Gastroesophageal sphincter (tissue), 4 donors: ENCODE data around the gene MKNK2. TPM values are rescaled to one million over a fixed set of nuclear protein-coding genes. Genes with fewer than 3 reads are reported as not detected.
A peak's percentile ranks its signal among the peaks of the same experiment; 100 is the strongest.

Experiments
- ATAC-seq: fragments of 150-250 bp; one replicate; pipeline ENCODE4 v1.9.1; 2016; ENCODE audit warnings: mild to moderate bottlenecking, moderate library complexity
- H3K27ac ChIP-seq, 4 donors: fragments of 200-600 bp; sonication (generic) in 3 of 4; 1 replicate in 3 of 4; 2 replicates in 1 of 4; pipeline ENCODE4 v1.5.1; 2016 to 2019
- H3K27me3 ChIP-seq: fragments of 200-600 bp; sonication (generic); one replicate; pipeline ENCODE4 v1.5.1; 2019
- H3K36me3 ChIP-seq, 2 donors: fragments of 200-600 bp; sonication (generic); one replicate each; pipeline ENCODE4 v1.5.1; 2019; ENCODE audit warnings: control low read depth in 1 of 2
- H3K4me1 ChIP-seq, 3 donors: fragments of 200-600 bp; sonication (generic); 1 replicate in 2 of 3; 2 replicates in 1 of 3; pipeline ENCODE4 v1.5.1; 2016 to 2019; ENCODE audit warnings: control low read depth in 2 of 3
- H3K4me3 ChIP-seq, 2 donors: fragments of 200-600 bp; sonication (generic); one replicate each; pipeline ENCODE4 v1.5.1; 2019; ENCODE audit warnings: mild to moderate bottlenecking in 1 of 2, moderate library complexity in 1 of 2
- H3K9me3 ChIP-seq, 3 donors: fragments of 200-600 bp; sonication (generic); one replicate each; pipeline ENCODE4 v1.5.1; 2017 to 2019; ENCODE audit warnings: control low read depth in 2 of 3
- CTCF ChIP-seq, 4 experiments: fragments of 200-600 bp in 2 of 4; fragments of 450-650 bp in 2 of 4; sonication (generic) in 1 of 4; IDR thresholded peaks; one replicate each; pipeline ENCODE4 v1.5.1; 2017 to 2019; ENCODE audit warnings: antibody characterized with exemption in 4 of 4, mild to moderate bottlenecking in 2 of 4, moderate library complexity in 2 of 4
- EP300 ChIP-seq: sonication (generic); formaldehyde crosslinking; IDR thresholded peaks from one replicate; pipeline ENCODE4 v1.6.1; 2017; ENCODE audit warnings: antibody characterized with exemption, mild to moderate bottlenecking
- POLR2A ChIP-seq, 2 donors: fragments of 450-650 bp; IDR thresholded peaks; one replicate each; pipeline ENCODE4 v1.6.1; 2017; ENCODE audit warnings: antibody characterized with exemption in 2 of 2, mild to moderate bottlenecking in 2 of 2, moderate library complexity in 1 of 2
- POLR2AphosphoS5 ChIP-seq: sonication (generic); formaldehyde crosslinking; IDR thresholded peaks from one replicate; pipeline ENCODE4 v1.6.1; 2017; ENCODE audit warnings: antibody characterized with exemption
- WGBS, 2 donors: methylation state at CpG; one replicate each; pipeline ENCODE4 v1.1.5; 2018; ENCODE audit warnings: low coverage in 1 of 2; 5-methylcytosine and 5-hydroxymethylcytosine counted together
- total RNA-seq, 4 donors: library from RNA; depleted of rRNA; stranded (reverse); fragments of >200 nt; gene quantifications; one replicate each; pipeline ENCODE4 v1.1.0, GENCODE V29; 2016

Gene MKNK2
- total RNA-seq, 4 donors from 2014 or later: 98.4 to 195 (median 173) TPM

- H3K27me3 ChIP-seq: no peaks in the 10 kb centered on the region
- H3K4me1 ChIP-seq: peaks cover 0 to 98% (median 19%) of the 10 kb centered on the region in 3 donors
- no peaks in the 10 kb centered on the region for H3K9me3 ChIP-seq
- TF ChIP-seq POLR2A (IDR thresholded peaks at IDR 0.05) (no peak), CTCF (IDR thresholded peaks at IDR 0.05) (no peak), EP300 (no peak), POLR2AphosphoS5 (peak; percentile 2)
- H3K4me3 ChIP-seq: peak overlapping the region in 1 of 2 donors; percentile 18
- 62 to 66% methylated on average over 4 to 14 of the region's 28 CpGs for WGBS, 2 donors
- peak overlapping the region in 3 of 4 donors; percentile 5 to 61 (median 58) for H3K27ac ChIP-seq
- H3K36me3 ChIP-seq: peaks cover 0 to 56% of the 10 kb centered on the region in 2 donors
- peak; percentile 69 for ATAC-seq
These were observed 34.1 kb upstream of the MKNK2 start for GRCh38 chr19:2084993-2085720.

DNA sequence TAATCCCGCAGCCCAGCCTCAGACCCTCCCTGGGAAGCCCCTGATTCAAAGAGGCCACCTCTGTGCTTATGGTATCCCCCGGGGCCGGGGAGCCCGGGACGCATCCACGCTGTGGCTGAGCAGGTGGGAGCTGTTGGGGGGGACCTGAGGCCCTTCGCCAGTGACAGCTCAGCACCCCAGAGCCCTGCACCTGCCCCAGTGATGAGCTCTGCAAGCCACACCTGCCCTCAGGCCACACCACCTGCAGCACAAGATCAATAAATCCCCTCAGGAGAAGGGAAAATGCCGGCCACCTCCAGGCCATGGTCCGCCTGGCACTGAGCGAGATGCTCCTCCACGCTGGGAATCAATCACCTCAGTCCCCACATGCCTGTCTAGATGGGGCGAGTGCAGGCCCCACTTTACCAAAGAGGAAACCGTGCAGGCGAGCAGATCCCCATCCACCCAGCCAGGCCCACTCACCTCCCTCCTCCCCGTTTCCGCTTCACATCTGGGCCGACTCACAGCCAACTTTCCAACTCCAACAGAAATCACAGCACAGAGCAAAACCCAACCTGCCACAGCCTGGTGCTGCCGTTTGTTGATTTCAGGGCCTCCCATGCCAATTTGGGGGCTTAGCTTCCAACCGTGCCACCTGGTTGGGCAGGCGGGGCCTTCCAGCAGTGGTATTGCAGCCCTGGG is 32.3 kb upstream of the MKNK2 start:
- peak overlapping the region in 3 of 4 donors; percentile 57 to 61 (median 58) for H3K27ac ChIP-seq
- TF ChIP-seq POLR2A (IDR thresholded peaks at IDR 0.05) (no peak), EP300 (no peak), POLR2AphosphoS5 (no peak), CTCF (IDR thresholded peaks at IDR 0.05) (no peak)
- no peaks in the 10 kb centered on the region for H3K27me3 ChIP-seq
- peak; percentile 19 for ATAC-seq
- 50 to 75% methylated on average over 2 of the region's 20 CpGs for WGBS, 2 donors
- H3K4me3 ChIP-seq: peak overlapping the region in 1 of 2 donors; percentile 18
- H3K4me1 ChIP-seq: peaks cover 0 to 83% (median 8%) of the 10 kb centered on the region in 3 donors
- no peaks in the 10 kb centered on the region for H3K9me3 ChIP-seq
- peaks cover 0 to 75% of the 10 kb centered on the region in 2 donors for H3K36me3 ChIP-seq

DNA sequence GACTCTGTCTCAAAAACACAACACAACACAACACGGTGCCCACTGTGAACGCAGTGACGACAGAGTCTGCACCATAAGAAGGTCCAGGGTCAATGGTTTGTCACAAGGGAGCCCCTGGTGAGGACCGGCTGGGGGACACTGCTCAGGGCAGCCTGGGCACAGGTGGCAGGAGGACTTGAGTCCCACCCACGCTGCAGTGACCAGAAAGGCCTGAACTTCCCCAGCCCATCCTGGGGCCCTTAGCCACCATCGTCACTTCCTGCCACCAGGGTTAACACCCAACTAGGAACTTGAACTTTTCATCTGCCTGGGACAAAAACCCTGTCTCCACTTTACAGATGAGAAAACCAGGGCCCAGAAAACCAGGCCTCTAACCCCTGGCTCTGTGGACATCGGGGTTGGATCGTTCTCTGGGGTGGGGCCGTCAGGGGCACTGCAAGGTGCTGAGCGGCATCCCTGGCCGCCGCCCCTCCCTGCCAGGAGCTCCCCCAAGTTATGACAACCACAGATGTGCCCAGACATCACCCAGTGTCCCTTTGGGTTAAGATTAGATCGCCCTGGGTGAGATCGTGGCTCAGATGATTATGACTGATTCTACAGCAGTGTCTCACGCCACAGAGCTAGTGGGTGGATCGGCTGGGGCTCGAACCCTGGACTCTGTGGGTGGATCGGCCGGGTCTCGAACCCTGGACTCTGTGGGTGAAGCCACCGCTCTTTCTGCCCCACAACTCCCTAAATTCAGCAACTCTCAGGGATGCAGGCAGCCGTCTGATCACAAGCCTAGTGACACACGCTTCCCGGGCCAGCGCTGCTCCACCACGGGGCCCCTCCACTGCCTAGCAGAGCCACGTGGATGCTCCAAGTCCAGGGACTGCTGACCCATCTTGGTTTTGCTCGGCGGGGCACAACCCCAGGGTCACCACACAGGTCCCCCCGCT is 31.1 kb upstream of the MKNK2 start:
- Histone ChIP-seq H3K9me3 (no peaks in the 10 kb centered on the region), H3K4me3 (no peak overlapping the region), H3K27ac (peak overlapping the region in 3 of 4 donors; percentile 1 to 61 (median 58)), H3K4me1 (peaks cover 0 to 71% (median 8%) of the 10 kb centered on the region in 3 donors), H3K27me3 (no peaks in the 10 kb centered on the region), H3K36me3 (peaks cover 0 to 80% of the 10 kb centered on the region in 2 donors)
- peak; percentile 28 for ATAC-seq
- no peak for TF ChIP-seq POLR2A (IDR thresholded peaks at IDR 0.05)
- no peak for TF ChIP-seq POLR2AphosphoS5
- TF ChIP-seq CTCF (IDR thresholded peaks at IDR 0.05): no peak
- TF ChIP-seq EP300: no peak
- 52 to 73% methylated on average over 2 to 5 of the region's 30 CpGs for WGBS, 2 donors

- peak overlapping the region in 2 of 4 donors; percentile 25 to 58 for H3K27ac ChIP-seq
- H3K9me3 ChIP-seq: no peaks in the 10 kb centered on the region
- ATAC-seq: no peak
- no peak for TF ChIP-seq CTCF (IDR thresholded peaks at IDR 0.05)
- no peak for TF ChIP-seq POLR2AphosphoS5
- no peak for TF ChIP-seq EP300
- no peak for TF ChIP-seq POLR2A (IDR thresholded peaks at IDR 0.05)
- peaks cover 0 to 97% of the 10 kb centered on the region in 2 donors for H3K36me3 ChIP-seq
- peaks cover 0 to 54% (median 8%) of the 10 kb centered on the region in 3 donors for H3K4me1 ChIP-seq
- WGBS, 2 donors: 68 to 80% methylated on average over 6 to 11 of the region's 23 CpGs
- no peak overlapping the region for H3K4me3 ChIP-seq
- H3K27me3 ChIP-seq: no peaks in the 10 kb centered on the region
These were observed 29.4 kb upstream of the MKNK2 start for GRCh38 chr19:2080336-2080988.
